HepG2 (cell line): ENCODE data around the gene ATXN7L2. TPM values are rescaled to one million over a fixed set of nuclear protein-coding genes. Genes with fewer than 3 reads are reported as not detected.

Experiments used
- ARID4A ChIP-seq: sonication (generic); formaldehyde crosslinking; IDR thresholded peaks from 2 replicates; pipeline ENCODE4 v1.5.0; 2020; ENCODE audit warnings: mild to moderate bottlenecking, missing genetic modification reagents, borderline replicate concordance
- REPIN1 ChIP-seq: sonication (generic); formaldehyde crosslinking; IDR thresholded peaks from 2 replicates; pipeline ENCODE4 v1.8.0; 2022; ENCODE audit warnings: missing genetic modification reagents, low read depth, mild to moderate bottlenecking, borderline replicate concordance
- SMAD3 ChIP-seq: sonication (generic); formaldehyde crosslinking; IDR thresholded peaks from 2 replicates; pipeline ENCODE4 v1.4.0; 2020; ENCODE audit warnings: missing genetic modification reagents
- ZNF781 ChIP-seq: sonication (generic); formaldehyde crosslinking; IDR thresholded peaks from 2 replicates; pipeline ENCODE4 v1.5.1; 2020; ENCODE audit warnings: borderline replicate concordance, mild to moderate bottlenecking, missing genetic modification reagents; ENCODE audit errors: not compliant biosample characterization
- polyA plus RNA-seq, 8 experiments: library from polyadenylated mRNA; depleted of rRNA in 3 of 8; stranded (reverse) in 7 of 8; unstranded in 1 of 8; fragments of >200 nt; fragmentation: Illumina TruSeq in 4 of 8; extraction: Trizol in 4 of 8; gene quantifications; 2 replicates each; pipeline versions ENCODE4 v1.2.1 to v1.2.3, GENCODE V29; 2011 to 2016; ENCODE audit warnings: low read depth in 4 of 8, missing spikeins in 1 of 8, mixed read lengths in 1 of 8; ENCODE audit not compliant: insufficient read depth in 1 of 8
- total RNA-seq, 5 experiments: library from RNA; depleted of rRNA; stranded (reverse); fragments of >200 nt; fragmentation: Illumina TruSeq; extraction: Trizol; gene quantifications; 2 replicates each; pipeline ENCODE4 v1.2.3, GENCODE V29; 2016; ENCODE audit warnings: low read depth in 1 of 5
- TF ChIP-seq, protein P1 (sequence below): sonication (generic); formaldehyde crosslinking; IDR thresholded peaks from 2 replicates; pipeline ENCODE4 v1.4.0; 2020; ENCODE audit warnings: missing genetic modification reagents
- TF ChIP-seq, protein P2 (sequence below): sonication (generic); formaldehyde crosslinking; IDR thresholded peaks from 2 replicates; pipeline ENCODE4 v1.5.1; 2020; ENCODE audit warnings: mild to moderate bottlenecking, moderate library complexity, missing genetic modification reagents
- TF ChIP-seq, protein P3 (sequence below): sonication (generic); formaldehyde crosslinking; IDR thresholded peaks from 2 replicates; pipeline ENCODE4 v1.4.0; 2020; ENCODE audit warnings: mild to moderate bottlenecking, missing genetic modification reagents
- TF ChIP-seq, protein P4 (sequence below): sonication (generic); formaldehyde crosslinking; IDR thresholded peaks from 2 replicates; pipeline ENCODE4 v1.5.0; 2020; ENCODE audit warnings: mild to moderate bottlenecking, low read depth, missing genetic modification reagents, borderline replicate concordance

ATXN7L2 gene
- total and polyA plus RNA-seq, 2 of the 13 experiments (the other 11 are each of a cell fraction or from before 2014, with no cell fraction given): 2.7 to 2.8 TPM

DNA sequence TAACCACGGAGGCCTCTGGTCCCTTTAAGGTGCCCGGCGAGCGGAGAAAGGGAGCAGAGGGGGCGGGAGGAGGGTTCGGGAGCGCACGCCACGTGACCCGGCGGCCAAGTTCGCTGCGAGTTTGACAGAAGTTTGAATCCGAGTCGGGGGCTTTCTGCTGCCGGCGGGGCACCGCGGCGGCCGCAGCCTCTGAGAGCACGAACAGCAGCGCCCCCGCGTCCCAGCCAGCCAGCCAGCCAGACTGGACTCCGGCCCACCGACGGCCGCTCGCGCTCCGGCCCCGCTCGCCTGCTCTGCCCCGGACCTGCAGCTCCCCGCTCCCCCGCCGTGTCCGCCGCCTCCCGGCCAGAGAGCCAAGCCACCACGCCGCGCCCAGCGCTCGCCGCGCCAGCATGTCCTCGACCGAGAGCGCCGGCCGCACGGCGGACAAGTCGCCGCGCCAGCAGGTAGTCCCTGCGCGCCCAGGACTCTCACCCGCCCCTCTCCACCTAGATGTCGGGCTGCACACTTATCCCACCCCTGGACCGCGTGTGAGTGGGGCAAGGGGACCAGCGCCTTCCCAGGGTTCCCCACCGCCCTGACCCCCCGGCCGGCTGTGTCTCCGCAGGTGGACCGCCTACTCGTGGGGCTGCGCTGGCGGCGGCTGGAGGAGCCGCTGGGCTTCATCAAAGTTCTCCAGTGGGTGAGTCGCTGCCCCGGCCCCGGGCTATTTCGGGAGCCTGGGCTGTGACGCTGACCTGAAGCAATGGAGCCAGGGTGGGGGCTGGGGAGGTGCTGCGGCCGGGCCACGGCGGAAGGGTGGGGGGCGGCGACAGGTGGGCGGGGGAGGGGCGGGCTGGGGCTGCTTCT, 17.0 kb upstream of the ATXN7L2 start, which contains the start of gene SYPL2 (continued):
- TF ChIP-seq, protein P1, sequence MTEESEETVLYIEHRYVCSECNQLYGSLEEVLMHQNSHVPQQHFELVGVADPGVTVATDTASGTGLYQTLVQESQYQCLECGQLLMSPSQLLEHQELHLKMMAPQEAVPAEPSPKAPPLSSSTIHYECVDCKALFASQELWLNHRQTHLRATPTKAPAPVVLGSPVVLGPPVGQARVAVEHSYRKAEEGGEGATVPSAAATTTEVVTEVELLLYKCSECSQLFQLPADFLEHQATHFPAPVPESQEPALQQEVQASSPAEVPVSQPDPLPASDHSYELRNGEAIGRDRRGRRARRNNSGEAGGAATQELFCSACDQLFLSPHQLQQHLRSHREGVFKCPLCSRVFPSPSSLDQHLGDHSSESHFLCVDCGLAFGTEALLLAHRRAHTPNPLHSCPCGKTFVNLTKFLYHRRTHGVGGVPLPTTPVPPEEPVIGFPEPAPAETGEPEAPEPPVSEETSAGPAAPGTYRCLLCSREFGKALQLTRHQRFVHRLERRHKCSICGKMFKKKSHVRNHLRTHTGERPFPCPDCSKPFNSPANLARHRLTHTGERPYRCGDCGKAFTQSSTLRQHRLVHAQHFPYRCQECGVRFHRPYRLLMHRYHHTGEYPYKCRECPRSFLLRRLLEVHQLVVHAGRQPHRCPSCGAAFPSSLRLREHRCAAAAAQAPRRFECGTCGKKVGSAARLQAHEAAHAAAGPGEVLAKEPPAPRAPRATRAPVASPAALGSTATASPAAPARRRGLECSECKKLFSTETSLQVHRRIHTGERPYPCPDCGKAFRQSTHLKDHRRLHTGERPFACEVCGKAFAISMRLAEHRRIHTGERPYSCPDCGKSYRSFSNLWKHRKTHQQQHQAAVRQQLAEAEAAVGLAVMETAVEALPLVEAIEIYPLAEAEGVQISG: peak; percentile 40; the same call in 1 of the 2 replicates
- TF ChIP-seq SMAD3 (CRISPR knock-in tag) (no peak), ARID4A (CRISPR knock-in tag) (peak; percentile 67; the same call in 1 of the 2 replicates), REPIN1 (CRISPR knock-in tag) (no peak), ZNF781 (CRISPR knock-in tag) (no peak)
- TF ChIP-seq, protein P2, sequence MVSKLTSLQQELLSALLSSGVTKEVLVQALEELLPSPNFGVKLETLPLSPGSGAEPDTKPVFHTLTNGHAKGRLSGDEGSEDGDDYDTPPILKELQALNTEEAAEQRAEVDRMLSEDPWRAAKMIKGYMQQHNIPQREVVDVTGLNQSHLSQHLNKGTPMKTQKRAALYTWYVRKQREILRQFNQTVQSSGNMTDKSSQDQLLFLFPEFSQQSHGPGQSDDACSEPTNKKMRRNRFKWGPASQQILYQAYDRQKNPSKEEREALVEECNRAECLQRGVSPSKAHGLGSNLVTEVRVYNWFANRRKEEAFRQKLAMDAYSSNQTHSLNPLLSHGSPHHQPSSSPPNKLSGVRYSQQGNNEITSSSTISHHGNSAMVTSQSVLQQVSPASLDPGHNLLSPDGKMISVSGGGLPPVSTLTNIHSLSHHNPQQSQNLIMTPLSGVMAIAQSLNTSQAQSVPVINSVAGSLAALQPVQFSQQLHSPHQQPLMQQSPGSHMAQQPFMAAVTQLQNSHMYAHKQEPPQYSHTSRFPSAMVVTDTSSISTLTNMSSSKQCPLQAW (CRISPR knock-in tag): no peak
- TF ChIP-seq, protein P3, sequence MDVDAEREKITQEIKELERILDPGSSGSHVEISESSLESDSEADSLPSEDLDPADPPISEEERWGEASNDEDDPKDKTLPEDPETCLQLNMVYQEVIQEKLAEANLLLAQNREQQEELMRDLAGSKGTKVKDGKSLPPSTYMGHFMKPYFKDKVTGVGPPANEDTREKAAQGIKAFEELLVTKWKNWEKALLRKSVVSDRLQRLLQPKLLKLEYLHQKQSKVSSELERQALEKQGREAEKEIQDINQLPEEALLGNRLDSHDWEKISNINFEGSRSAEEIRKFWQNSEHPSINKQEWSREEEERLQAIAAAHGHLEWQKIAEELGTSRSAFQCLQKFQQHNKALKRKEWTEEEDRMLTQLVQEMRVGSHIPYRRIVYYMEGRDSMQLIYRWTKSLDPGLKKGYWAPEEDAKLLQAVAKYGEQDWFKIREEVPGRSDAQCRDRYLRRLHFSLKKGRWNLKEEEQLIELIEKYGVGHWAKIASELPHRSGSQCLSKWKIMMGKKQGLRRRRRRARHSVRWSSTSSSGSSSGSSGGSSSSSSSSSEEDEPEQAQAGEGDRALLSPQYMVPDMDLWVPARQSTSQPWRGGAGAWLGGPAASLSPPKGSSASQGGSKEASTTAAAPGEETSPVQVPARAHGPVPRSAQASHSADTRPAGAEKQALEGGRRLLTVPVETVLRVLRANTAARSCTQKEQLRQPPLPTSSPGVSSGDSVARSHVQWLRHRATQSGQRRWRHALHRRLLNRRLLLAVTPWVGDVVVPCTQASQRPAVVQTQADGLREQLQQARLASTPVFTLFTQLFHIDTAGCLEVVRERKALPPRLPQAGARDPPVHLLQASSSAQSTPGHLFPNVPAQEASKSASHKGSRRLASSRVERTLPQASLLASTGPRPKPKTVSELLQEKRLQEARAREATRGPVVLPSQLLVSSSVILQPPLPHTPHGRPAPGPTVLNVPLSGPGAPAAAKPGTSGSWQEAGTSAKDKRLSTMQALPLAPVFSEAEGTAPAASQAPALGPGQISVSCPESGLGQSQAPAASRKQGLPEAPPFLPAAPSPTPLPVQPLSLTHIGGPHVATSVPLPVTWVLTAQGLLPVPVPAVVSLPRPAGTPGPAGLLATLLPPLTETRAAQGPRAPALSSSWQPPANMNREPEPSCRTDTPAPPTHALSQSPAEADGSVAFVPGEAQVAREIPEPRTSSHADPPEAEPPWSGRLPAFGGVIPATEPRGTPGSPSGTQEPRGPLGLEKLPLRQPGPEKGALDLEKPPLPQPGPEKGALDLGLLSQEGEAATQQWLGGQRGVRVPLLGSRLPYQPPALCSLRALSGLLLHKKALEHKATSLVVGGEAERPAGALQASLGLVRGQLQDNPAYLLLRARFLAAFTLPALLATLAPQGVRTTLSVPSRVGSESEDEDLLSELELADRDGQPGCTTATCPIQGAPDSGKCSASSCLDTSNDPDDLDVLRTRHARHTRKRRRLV (CRISPR knock-in tag): no peak
- TF ChIP-seq, protein P4, sequence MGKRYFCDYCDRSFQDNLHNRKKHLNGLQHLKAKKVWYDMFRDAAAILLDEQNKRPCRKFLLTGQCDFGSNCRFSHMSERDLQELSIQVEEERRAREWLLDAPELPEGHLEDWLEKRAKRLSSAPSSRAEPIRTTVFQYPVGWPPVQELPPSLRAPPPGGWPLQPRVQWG (CRISPR knock-in tag): no peak
